Umbilical cord (tissue), 2 donors: ENCODE results near the gene MAP3K3. TPM values are rescaled to one million over a fixed set of nuclear protein-coding genes. Genes with fewer than 3 reads are reported as not detected.

Experiments used
- DNase-seq: peaks from one replicate; pipeline ENCODE4 v3.0.0-alpha.2; 2015; ENCODE audit warnings: low spot score
- total RNA-seq: library from RNA; depleted of rRNA; stranded (reverse); fragments of >200 nt; gene quantifications from one replicate; pipeline ENCODE4 v1.2.3, GENCODE V29; 2014; ENCODE audit warnings: low replicate concordance; ENCODE audit not compliant: insufficient read depth

Gene MAP3K3
- total RNA-seq, 1 donor from 2014 or later: 33.7 TPM

DNA sequence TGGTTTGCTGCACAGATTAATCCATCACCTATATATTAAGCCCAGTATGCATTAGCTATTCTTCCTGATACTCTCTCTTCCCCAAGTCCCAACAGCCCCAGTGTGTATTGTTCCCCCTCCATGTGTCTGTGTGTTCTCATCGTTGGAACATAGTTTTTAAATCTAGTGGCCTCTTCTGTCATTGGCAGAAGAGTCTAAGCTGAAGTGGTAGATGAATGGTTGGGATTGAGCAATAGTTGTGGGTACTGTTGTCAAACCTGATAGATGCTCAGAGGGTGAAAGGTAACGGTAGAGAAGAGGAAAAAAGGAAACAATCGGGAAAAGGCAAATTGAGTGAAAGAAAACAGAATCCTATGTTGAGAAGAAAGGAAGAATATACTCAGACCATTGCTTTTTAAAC is 29.9 kb downstream of the MAP3K3 start:
- DNase-seq: no peak

DNA sequence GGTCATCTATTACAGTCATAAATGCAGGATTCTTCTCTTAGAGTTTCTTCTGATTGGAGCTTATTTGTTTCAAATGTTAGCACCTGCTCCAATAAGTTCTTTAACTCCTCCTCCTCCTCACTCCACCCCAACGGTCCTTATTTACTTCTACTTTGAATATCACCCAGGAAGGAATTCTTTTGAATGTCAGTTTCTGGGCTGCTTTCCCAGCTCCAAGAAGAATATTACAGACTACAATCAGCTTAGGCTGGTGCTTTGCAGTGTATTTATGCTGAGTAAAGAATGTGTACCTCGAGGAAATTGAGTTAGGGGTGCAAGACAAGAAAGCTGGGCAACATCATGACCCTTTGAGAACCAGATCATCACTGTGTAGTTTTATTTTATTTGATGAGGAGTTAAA is 30.8 kb downstream of the MAP3K3 start:
- DNase-seq: no peak

DNA sequence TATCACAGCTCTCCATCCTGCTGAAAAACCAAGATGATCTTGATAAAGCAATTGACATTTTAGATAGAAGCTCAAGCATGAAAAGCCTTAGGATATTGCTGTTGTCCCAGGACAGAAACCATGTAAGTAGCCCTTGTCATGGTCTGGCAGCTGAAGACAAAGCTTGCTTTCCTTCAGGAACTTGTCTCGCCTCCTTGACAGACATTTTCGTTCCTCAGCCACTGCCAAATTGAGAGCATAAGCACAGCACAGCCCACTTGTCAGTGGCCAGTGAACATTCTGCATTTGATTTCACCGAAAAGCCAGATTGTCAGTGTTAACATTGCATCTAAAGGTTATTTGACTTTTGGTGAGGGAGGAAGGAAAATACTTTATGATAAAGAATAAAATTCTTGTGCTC is 35.6 kb downstream of the MAP3K3 start:
- DNase-seq: no peak

DNA sequence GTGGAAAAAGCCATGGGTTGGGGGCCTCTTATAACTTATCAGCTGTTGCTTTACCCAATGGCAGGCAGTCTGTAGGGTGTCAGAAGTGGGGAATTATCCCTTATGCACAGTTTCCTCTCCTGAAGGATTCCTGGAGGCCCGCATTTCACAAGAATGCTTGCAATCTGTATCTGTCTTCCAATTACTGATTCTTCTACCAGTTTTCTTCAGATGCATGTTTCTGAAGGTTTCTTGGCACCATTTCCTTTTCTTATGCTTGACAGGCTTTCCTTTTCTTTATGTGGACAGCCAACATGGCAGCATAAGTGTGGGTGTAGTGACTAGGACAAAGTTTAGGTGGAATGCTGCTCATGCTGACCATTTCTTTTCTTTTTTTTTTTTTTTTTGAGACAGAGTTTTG is 36.1 kb downstream of the MAP3K3 start:
- no peak for DNase-seq

DNA sequence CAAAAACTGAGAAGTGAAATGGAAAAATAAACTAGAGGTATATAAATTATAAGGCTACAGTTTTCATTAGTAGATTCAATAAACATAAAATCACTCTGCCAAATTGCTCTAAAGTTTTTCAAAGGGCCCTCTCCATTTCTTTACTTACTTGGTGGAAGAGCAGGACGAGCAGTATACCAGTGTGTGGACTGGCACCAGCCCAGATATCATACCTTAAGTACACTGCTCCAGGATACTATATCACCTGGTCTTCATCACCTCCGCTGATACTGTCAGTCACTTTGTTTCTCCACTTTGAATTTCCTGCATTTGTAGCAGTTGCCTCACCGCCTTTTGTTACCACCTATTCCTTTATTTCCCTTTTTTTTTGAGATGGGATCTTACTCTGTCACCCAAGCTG is 37.6 kb downstream of the MAP3K3 start:
- no peak for DNase-seq

DNA sequence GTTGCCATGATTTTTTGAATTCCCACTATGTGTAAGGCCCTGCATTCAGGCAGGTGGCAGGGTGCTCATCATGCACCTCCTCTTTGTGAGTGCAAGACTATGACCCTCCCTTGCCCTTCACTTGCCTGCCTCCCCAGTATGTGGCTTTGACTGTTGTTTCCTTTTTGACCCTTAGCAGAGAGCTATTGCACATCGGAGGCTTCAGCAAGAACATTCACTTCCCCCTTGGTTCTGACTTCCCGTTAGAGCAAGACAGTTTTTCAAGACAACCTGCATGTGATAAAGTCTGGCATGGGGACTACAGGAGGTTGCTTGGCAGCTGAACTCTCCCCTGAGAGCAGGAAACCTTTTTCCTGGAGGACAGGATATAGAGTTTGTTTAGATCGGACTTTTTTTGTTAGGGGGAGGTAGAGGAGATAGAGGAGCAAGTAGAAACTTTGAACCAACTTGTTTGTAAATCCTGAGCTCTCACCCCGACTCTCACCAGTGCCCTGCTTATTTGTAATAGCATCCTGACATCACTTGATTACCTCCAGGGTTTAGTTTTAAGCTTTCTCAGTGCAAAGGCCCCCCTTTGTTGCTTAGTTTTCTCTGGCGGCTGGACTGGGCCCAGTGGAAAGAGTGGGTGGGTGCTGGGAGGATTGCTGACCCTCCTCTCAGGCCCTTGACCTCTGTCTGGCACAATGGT is 43.5 kb downstream of the MAP3K3 start:
- peak; percentile 29 for DNase-seq

DNA sequence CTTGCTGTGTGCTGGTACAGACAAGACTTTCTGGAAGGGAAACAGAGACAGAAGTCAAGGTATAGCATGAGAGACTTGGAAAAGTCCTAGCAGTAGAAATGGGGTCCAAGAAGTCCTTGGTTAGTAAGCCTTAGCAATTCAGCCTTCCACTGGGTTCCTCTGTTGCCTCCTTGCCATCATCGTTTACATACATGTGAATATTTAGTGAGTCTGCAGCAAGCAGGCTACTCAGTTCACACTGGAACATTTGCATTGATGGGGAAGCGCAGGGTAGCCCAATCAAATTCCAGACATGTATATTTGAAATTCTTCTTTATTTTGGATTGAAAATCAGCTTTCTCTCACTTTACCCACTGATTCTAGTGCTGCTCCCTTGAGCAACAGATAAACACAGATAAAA is 50.6 kb downstream of the MAP3K3 start:
- no peak for DNase-seq

DNA sequence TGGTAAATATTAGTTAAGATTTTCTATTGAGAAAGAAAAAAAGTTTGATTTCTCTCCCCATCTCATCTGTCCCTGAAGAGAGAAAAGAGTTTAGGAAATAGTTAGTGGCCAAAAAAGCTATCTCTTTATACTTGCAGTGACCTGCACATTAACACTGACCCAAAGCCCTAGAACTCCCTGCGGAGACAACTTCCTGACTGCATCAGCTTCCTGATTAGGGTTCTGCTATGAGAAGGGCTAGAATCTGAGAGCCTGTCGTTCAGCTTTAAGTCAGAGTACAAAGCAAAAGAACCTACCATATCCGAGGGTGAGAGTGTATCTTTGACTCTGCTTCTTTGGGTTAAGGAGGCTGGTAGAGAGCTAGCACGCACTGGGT is 53.0 kb downstream of the MAP3K3 start:
- DNase-seq: peak; percentile 25

DNA sequence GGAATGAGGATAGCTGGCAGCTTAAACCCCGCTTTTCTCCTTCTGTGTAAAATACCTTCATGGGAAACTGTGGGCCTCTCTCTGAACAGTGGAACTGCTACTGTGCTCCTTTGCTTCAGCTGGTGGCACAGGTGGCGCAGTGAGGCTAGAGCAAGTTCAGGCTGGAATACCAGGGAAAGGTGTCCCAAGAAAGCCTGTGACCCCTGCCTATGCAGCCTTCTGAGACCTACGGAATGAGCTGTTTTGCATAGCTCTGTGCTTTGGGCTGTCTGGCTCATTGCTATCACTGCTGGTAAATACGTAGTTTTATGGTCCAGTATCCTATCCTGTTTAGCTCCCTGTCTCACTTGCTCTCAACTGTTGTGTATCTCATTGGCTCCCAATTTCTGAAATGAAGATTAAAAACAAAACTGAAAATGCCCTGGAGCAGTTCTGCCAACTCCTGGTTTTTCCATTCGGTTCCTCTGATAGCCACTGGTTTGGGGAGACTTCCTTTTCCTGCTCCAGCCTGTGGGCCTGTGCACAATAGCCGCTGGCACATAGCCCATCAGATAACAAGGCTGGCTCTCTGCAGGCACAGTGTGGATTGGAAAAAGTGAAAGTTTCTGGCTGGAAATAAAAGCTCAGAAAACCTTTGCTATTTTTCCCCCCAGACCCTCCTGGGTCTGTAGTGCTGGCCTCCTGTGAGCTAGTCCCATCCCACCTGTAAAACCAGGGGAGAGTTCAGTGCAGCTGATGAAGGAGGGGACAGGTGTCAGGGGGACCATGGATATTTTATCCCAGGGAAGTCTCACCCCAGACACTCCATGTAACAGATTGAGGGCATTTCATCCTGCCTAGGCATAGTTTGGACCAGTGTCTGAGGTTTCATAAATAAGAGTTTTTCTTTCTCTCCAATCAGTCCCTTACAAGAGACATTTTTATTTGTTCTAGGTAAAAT is 53.7 kb downstream of the MAP3K3 start:
- DNase-seq: peak; percentile 89

DNA sequence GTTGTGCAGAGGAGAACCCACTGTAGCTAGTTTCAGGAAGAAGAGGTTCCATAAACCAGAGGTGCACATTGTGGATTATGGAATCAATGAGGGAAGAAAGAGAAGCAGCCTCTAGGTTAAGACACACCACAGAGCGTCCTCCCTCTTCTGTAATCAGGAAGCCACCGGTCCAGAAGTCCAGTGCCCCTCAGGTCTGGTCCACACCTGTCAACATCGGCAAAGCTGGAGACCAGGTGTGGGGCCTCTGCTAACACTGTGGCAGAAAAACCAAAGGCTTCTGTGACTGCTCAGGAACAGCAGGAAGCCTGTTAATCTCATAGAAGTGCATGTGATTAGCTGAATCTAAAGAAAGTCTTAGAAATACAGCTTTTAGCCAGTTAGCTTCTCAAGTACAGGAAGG is 54.4 kb downstream of the MAP3K3 start:
- no peak for DNase-seq

DNA sequence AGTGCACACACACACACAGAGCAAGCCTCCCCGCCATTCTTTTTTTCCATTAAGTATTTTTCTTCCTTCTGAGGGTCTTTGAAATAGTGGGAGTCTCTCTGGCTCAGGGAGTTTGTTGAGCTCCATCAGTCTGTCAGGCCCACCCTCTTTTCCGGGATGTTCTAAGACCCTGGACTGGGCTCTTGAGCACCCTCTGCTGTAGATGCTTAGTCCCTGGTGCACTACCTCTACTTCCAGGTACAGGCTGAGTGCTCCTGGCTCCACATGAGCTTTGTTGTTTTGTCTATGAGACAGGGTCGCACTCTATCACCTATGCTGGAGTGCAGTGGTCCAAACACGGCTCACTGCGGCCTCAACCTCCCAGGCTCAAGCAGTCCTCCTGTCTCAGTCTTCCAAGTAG is 57.0 kb downstream of the MAP3K3 start:
- no peak for DNase-seq

DNA sequence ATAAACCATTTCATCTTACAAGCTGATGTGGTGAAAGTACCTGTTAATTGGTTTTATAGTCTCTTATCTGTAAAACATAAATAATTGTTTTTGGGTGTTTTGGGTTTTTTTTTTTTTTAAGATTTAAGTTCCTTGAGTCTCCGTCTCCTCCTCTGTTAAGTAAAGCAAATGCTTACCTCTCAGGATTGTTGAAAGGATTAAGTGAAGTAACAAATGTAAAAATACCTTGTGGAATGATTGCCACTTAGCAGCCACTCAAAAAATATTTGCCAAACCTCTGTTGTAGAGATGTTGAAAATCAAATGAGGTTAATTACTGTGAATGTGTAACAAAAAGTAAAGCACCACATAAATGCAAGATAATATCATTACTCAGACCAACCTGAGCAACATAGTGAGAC is 58.5 kb downstream of the MAP3K3 start:
- DNase-seq: no peak

DNA sequence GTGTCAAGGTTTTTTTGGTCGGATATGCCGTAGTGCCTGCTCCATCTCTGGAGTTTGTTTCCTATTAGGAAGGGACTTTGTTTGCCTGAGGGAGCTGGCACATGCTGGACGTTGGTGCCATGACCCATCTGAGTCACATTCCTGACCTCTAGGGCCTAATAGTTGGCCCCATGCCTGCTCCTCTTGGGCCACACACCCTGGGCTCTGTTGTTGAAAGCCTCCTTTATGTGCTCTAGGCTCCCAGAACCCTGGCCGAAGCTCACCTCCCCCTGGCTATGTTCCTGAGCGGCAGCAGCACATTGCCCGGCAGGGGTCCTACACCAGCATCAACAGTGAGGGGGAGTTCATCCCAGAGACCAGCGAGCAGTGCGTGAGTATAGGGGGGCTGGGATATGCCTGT is 59.3 kb downstream of the MAP3K3 start:
- no peak for DNase-seq

DNA sequence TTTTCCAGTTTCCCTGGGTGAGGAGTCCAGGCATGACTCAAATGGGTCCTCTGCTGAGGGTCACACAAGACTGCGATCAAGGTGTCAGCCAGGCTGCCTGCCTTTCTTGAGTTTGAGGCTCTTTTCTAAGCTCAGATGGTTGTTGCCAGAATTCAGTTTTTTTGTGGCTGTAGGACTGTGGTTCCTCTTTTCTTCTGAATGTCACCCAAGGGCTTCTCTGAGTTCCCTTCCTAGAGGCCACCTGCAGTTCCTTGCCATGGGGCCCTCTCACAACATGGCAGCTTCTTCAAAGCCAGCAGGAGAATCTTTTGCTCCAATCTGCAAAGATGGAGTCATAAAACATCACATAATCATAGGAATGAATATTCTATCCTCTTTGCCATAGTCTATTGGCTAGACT is 60.2 kb downstream of the MAP3K3 start:
- DNase-seq: no peak

DNA sequence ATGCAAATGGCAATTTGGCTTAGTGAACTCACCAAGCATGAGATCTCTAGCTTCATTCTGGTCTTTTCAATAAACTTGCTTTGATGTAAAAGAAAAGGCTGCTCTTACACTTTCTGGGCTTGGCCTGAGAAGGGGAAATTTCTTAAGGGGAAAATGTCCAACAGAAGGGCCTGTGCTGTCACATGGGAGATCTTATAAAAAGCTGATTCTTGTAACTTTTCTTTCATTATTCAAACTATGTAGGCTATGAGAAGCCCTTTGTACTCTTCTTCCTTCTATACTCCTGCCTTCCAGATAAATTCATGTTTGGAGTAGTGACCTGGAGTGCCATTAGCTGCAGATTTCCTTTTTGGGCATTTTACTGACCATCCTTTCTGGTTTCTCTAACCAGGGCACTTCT is 60.8 kb downstream of the MAP3K3 start:
- DNase-seq: no peak

DNA sequence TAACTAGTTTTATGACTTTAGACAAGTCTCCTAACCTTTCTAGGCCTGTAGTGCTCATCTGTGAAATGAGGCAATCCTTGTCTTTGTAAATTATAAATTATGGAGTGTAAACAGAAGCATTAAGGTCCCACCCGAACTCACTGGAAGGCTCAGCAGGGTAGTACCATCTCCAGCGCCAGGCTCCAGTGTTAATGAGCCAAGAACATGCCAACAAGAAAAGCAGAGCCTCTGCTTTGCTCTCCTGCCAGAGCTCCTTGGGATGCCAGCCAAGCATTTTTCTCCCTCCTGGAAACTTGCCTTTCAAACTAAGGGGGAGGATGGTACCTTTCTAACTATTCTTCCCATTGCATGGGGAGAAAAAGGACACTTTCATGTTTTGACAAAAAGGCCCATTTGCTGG is 62.8 kb downstream of the MAP3K3 start:
- DNase-seq: no peak

DNA sequence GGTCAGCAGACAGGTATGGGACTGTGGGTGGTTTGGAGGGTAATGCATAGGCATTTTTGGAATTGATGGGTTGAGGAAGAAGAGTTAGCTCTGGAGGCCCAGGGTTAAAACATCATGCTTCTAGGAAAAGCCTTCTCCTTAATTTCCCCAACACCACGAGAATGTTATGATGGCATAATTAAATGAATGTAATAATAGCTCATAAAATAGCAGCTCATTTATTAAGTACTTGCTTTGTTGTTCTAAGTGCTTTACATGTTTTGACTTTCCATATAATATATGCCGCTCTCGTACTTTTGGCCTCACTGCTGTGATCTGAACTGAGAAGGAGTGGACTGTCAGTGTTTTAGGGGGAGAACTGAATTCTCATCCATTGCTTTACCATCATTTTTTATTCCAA is 63.4 kb downstream of the MAP3K3 start:
- no peak for DNase-seq

DNA sequence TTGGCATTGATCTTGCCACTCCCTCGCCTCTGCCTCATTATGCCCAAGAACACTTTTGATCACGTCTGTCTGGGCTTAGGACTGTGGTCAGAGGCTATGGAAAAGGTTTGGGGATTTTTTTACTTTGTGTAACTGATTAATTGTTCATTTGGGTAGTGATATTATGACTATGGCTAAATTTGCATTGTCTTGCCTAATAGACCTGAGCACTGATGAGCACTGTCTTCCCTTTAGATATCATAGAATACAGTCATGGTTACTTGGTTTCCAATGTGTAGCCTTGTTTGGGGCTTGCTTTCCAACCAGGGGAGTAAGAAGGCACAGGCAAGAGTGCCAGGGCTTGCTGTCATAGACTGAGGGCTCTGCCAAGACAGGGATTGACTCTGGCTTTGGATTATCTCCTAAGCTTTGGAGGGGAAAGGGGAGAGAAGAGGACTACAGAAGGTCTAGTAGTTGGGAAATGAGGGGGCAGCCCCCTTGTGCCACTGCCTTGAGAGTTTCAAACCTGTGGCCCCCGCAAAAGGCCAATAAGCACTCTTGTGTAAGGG is 64.0 kb downstream of the MAP3K3 start:
- DNase-seq: no peak

DNA sequence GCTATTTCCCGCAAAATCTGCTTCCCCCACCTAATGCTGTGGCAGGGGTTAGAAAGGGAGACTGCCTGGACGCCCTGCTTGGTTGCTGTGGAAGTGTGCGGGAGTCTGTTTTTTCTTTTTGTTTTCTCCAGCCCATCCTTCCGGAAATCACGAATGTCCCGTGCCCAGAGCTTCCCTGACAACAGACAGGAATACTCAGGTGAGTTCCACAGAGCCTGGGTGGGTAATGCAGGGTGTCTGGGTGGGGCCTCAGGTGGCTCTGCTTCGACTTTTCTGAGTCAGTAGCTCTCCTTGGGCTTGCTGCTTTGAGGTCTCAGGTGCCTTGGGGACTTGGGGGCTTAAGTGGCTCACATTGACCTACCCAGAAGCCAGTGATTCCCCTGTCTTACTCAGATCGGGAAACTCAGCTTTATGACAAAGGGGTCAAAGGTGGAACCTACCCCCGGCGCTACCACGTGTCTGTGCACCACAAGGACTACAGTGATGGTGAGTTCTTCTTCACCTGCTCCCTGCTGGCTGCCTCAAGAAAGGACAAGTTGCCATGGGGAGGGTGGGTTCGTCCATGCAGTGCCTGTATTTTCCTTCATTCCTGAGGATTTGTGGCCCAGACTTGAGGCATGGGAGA is 66.3 kb downstream of the MAP3K3 start:
- no peak for DNase-seq

DNA sequence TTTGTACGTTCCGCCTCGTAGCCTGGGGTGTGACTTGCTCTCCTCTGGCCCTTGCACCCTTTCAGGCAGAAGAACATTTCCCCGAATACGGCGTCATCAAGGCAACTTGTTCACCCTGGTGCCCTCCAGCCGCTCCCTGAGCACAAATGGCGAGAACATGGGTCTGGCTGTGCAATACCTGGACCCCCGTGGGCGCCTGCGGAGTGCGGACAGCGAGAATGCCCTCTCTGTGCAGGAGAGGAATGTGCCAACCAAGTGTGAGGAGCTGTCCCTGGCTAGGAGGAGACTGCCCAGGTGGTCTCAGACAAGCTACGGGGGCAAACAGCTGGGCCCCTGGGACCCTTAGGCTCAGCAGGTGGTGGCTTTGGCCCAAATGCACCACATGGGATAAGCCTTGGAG is 67.3 kb downstream of the MAP3K3 start:
- no peak for DNase-seq

DNA sequence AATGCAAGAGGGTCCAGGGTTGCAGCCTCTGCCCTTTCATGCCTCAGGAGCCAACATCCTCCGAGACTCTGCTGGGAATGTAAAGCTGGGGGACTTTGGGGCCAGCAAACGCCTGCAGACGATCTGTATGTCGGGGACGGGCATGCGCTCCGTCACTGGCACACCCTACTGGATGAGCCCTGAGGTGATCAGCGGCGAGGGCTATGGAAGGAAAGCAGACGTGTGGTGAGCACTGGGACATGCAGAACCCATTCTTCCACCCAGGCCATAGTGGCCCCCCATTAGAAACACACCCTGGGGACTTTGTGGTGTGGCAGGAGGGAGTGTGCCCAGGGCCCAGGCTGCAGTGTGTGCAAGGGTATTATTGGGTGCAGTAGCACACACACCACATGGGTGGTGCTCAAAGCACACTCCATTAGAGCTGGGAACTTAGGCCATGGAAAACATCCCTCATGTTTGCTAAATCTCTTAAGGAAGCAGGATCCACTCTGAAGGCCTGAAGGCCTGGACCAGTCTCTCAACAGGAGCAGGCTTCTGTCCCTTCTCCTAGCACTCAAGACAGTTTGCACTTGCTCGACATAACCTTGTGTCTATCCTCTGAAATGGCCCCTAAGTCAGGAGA is 70.1 kb downstream of the MAP3K3 start:
- DNase-seq: no peak
